A673 (cell line): ENCODE measurements around the gene ARL16. TPM values are rescaled to one million over a fixed set of nuclear protein-coding genes. Genes with fewer than 3 reads are reported as not detected.

Experiments used
- BruUV-seq: library from RNA; stranded (reverse); fragments of 400-500 nt; replicated peaks from 2 replicates; lab custom pipeline; 2021; lab: Mats Ljungman, UMichigan
- CTCF ChIA-PET: fragments of 300-600 bp; sonication (Branson Sonifier 250); formaldehyde crosslinking; loops from one replicate; lab custom pipeline; 2022; ENCODE audit warnings: antibody characterized with exemption; lab: Charles Lee
- POLR2A ChIA-PET: fragments of 300-600 bp; sonication (Branson Sonifier 250); formaldehyde crosslinking; loops from one replicate; lab custom pipeline; 2022; ENCODE audit warnings: antibody characterized with exemption; ENCODE audit not compliant: low non-redundant PET; lab: Charles Lee
- DNase-seq: peaks from one replicate; pipeline ENCODE4 v3.0.0-alpha.2; 2015; ENCODE audit warnings: low spot score
- H3K27ac ChIP-seq: fragments of 200-600 bp; sonication (generic); 2 replicates; pipeline ENCODE4 v1.5.1; 2016; ENCODE audit warnings: mixed run types, low read depth, mild to moderate bottlenecking, mixed read lengths, antibody characterized with exemption, low read length; ENCODE audit not compliant: poor library complexity, severe bottlenecking
- H3K27me3 ChIP-seq: fragments of 200-600 bp; sonication (generic); replicated peaks from 2 replicates; pipeline ENCODE4 v1.6.1; 2017; ENCODE audit warnings: mixed run types, low read depth, mild to moderate bottlenecking, mixed read lengths, antibody characterized with exemption, low read length; ENCODE audit not compliant: insufficient read depth, poor library complexity
- H3K36me3 ChIP-seq: fragments of 200-600 bp; sonication (generic); 2 replicates; pipeline ENCODE4 v1.6.1; 2016; ENCODE audit warnings: mixed run types, mild to moderate bottlenecking, mixed read lengths, antibody characterized with exemption, low read length; ENCODE audit not compliant: insufficient read depth, poor library complexity, severe bottlenecking
- H3K4me1 ChIP-seq: fragments of 200-600 bp; sonication (generic); 2 replicates; pipeline ENCODE4 v1.6.1; 2017; ENCODE audit warnings: mixed run types, mild to moderate bottlenecking, mixed read lengths, antibody characterized with exemption, low read length; ENCODE audit not compliant: insufficient read depth, poor library complexity, severe bottlenecking
- H3K4me3 ChIP-seq: fragments of 200-600 bp; sonication (generic); 2 replicates; pipeline ENCODE4 v1.5.1; 2016; ENCODE audit warnings: low read depth, mixed run types, mild to moderate bottlenecking, mixed read lengths, low read length; ENCODE audit not compliant: poor library complexity, severe bottlenecking
- H3K9me3 ChIP-seq: fragments of 200-600 bp; sonication (generic); 2 replicates; pipeline ENCODE4 v1.6.1; 2016; ENCODE audit warnings: mixed run types, low read depth, mild to moderate bottlenecking, mixed read lengths, antibody characterized with exemption, low read length; ENCODE audit not compliant: poor library complexity, severe bottlenecking
- CTCF ChIP-seq: fragments of 300-800, 200-600 bp; sonication (generic); conservative IDR thresholded peaks from 2 replicates; pipeline ENCODE4 v1.5.1; 2017; ENCODE audit warnings: low read depth, mild to moderate bottlenecking, antibody characterized with exemption, low read length, moderate library complexity, mixed read lengths
- EZH2 ChIP-seq: fragments of 200-600 bp; sonication (generic); IDR thresholded peaks from 2 replicates; pipeline ENCODE4 v1.6.1; 2017; ENCODE audit warnings: borderline replicate concordance, low read depth, mild to moderate bottlenecking, mixed read lengths, antibody characterized with exemption, low read length; ENCODE audit not compliant: poor library complexity, severe bottlenecking
- intact Hi-C: fragments of 100-400 bp; cut with micrococcal nuclease; formaldehyde crosslinking; loops from one replicate; pipeline ENCODE4 v1.10.0; 2022; ENCODE audit not compliant: unreplicated experiment
- total RNA-seq: library from RNA; stranded (reverse); gene quantifications from 2 replicates; pipeline ENCODE4 v1.2.3, GENCODE V29; 2021

Gene ARL16
- total RNA-seq, 1 experiment from 2014 or later: 62.8 TPM

GRCh38 chr17:81648013-81648706 lies 35.4 kb downstream of the ARL16 start:
- H3K9me3 ChIP-seq: no peaks in the 10 kb centered on the region
- H3K27ac ChIP-seq: no peak overlapping the region
- H3K27me3 ChIP-seq: peaks cover 6% of the 10 kb centered on the region
- no peaks in the 10 kb centered on the region for H3K36me3 ChIP-seq
- no peak for DNase-seq
- intact Hi-C loops: no loop called here
- BruUV-seq: no TSS peak
- POLR2A ChIA-PET: interaction anchor here (0.6 kb wide), 1 partner anchor 12 kb away, joined by 3 read pairs; no protein-coding TSS in a partner anchor
- H3K4me1 ChIP-seq: no peaks in the 10 kb centered on the region
- TF ChIP-seq EZH2: no peak
- TF ChIP-seq CTCF: no peak
- CTCF ChIA-PET: no interaction called here
- no peak overlapping the region for H3K4me3 ChIP-seq

GRCh38 chr17:81647640-81648012 lies 36.0 kb downstream of the ARL16 start:
- intact Hi-C loops: no loop called here
- no peaks in the 10 kb centered on the region for H3K36me3 ChIP-seq
- no TSS peak for BruUV-seq
- H3K9me3 ChIP-seq: no peaks in the 10 kb centered on the region
- no peak for DNase-seq
- POLR2A ChIA-PET: no interaction called here
- no peak for TF ChIP-seq EZH2
- H3K4me1 ChIP-seq: no peaks in the 10 kb centered on the region
- peaks cover 6% of the 10 kb centered on the region for H3K27me3 ChIP-seq
- CTCF ChIA-PET: no interaction called here
- no peak overlapping the region for H3K27ac ChIP-seq
- H3K4me3 ChIP-seq: no peak overlapping the region

GRCh38 chr17:81646869-81647600 lies 36.6 kb downstream of the ARL16 start:
- no peaks in the 10 kb centered on the region for H3K36me3 ChIP-seq
- H3K9me3 ChIP-seq: no peaks in the 10 kb centered on the region
- ChIA-PET CTCF (no interaction called here), POLR2A (interaction anchor here (0.6 kb wide), 1 partner anchor 95 kb away, joined by 4 read pairs; the partner anchor contains the start of gene FAAP100)
- no peak overlapping the region for H3K4me3 ChIP-seq
- DNase-seq: no peak
- no peaks in the 10 kb centered on the region for H3K4me1 ChIP-seq
- TF ChIP-seq EZH2 (no peak), CTCF (no peak)
- BruUV-seq: no TSS peak
- intact Hi-C loops: no loop called here
- H3K27ac ChIP-seq: no peak overlapping the region
- peaks cover 6% of the 10 kb centered on the region for H3K27me3 ChIP-seq
